ENCODE measurements around the gene UQCR11. TPM values are rescaled to one million over a fixed set of nuclear protein-coding genes. Genes with fewer than 3 reads are reported as not detected.
A peak's percentile ranks its signal among the peaks of the same experiment; 100 is the strongest.

Gene UQCR11
- total RNA-seq, 1 donor from 2014 or later, result 84.6 TPM

GRCh38 chr19:1592024-1592754 is 13.1 kb downstream of the UQCR11 start:
- Histone ChIP-seq H3K4me3 (ENCODE audit: low read depth, low read length) (peak overlapping the region; percentile 94), H3K27me3 (ENCODE audit: control insufficient read depth, insufficient read depth, low read length) (no peaks in the 10 kb centered on the region), H3K36me3 (ENCODE audit: control insufficient read depth, insufficient read depth, low read length) (no peaks in the 10 kb centered on the region)
- TF ChIP-seq, protein P1, sequence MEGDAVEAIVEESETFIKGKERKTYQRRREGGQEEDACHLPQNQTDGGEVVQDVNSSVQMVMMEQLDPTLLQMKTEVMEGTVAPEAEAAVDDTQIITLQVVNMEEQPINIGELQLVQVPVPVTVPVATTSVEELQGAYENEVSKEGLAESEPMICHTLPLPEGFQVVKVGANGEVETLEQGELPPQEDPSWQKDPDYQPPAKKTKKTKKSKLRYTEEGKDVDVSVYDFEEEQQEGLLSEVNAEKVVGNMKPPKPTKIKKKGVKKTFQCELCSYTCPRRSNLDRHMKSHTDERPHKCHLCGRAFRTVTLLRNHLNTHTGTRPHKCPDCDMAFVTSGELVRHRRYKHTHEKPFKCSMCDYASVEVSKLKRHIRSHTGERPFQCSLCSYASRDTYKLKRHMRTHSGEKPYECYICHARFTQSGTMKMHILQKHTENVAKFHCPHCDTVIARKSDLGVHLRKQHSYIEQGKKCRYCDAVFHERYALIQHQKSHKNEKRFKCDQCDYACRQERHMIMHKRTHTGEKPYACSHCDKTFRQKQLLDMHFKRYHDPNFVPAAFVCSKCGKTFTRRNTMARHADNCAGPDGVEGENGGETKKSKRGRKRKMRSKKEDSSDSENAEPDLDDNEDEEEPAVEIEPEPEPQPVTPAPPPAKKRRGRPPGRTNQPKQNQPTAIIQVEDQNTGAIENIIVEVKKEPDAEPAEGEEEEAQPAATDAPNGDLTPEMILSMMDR (IDR thresholded peaks at IDR 0.05; ENCODE audit: insufficient read depth, low read length, poor library complexity, severe bottlenecking), result no peak
- peak; percentile 31 for DNase-seq (ENCODE audit: low read depth)

DNA sequence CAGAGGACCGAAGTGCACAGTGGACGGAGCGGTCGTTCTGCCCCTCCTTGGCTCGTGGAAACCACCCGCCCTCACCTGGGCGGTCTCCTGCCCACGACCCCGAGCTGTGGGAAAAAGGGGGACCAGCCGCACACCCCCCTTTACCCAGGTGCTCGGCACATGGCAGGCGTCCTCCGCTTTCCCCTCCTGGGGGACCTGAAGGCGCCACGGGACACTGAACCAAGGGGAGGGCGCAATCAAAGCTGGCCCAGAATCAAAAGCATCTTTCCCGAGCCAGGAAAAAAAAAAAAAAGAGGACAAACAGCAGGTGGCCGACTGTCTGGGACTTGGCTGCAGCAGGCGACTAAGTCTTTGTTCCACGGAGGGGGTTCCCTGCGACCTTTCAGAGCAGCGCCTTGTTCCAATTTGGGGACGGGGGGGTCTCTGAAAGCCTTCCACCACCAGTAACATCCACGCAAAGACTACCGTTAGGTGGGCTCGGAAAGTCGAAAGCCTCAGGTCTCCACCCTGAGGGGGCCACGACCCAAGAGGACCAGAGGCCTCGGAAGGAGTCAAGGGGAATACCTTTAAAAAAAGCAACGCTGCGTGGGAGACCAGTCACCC is 13.7 kb downstream of the UQCR11 start:
- DNase-seq (ENCODE audit: low read depth), result no peak
- peak overlapping the region; percentile 94 for H3K4me3 ChIP-seq (ENCODE audit: low read depth, low read length)
- no peaks in the 10 kb centered on the region for H3K36me3 ChIP-seq (ENCODE audit: control insufficient read depth, insufficient read depth, low read length)
- no peaks in the 10 kb centered on the region for H3K27me3 ChIP-seq (ENCODE audit: control insufficient read depth, insufficient read depth, low read length)
- TF ChIP-seq, protein P1 (IDR thresholded peaks at IDR 0.05; ENCODE audit: insufficient read depth, low read length, poor library complexity, severe bottlenecking), result no peak

DNA sequence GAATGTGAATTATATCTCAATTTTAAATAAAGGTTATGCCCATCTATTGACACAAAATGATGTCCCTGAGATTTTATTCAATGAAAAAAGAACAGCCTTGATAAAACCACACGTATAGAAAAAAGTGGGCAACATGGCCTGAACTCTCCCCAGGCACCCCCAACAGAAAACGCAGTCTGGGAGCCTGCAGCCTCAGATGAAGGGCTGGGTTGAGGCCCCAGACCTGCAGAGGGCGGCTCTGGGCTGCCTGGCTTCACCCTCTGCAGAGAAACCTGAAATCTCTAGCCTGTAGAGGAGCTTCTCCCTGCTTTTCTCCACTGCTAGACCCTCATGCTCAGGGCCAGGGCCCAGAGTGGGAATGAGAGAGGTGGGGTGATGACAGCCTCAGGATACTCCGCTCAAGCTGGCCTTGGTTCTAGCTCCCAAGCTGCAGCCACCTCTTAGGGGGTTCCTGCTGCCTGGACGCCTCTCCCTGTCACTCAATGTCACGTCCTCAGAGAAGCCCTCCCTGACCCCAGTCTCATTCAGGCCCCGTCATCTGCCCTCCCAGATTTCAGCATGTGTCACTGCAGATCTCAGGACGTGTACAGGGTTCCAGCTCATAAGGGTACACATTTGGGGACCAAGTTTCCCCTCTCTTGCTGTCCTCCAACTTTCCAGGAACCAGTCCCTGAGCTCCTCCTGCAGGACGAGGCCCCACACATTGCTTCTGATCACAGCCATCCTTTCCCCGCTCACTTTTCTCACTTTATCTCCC is 14.4 kb downstream of the UQCR11 start:
- DNase-seq (ENCODE audit: low read depth), result no peak
- TF ChIP-seq, protein P1 (IDR thresholded peaks at IDR 0.05; ENCODE audit: insufficient read depth, low read length, poor library complexity, severe bottlenecking), result peak; percentile 59
- Histone ChIP-seq H3K27me3 (ENCODE audit: control insufficient read depth, insufficient read depth, low read length) (no peaks in the 10 kb centered on the region), H3K4me3 (ENCODE audit: low read depth, low read length) (peak overlapping the region; percentile 94), H3K36me3 (ENCODE audit: control insufficient read depth, insufficient read depth, low read length) (no peaks in the 10 kb centered on the region)

DNA sequence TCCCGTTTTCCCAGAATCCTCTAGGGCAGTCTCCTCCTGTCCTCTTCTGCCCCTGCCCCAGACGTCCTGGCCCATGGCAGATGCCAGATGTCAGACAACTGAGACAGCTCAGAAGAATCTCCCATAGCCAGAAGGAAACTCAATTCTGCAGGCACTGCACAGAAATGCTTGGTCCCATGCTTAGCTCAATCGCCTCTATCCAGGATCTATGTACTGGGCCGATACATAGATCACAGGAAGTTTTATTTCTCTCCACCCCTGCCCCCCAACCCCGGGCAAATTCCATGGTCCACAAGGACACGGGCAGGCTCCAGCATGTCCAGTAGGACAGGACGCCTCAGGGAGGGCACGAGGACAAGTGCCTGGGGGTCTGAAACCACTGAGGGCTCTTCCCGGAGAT is 17.4 kb downstream of the UQCR11 start:
- no peak for DNase-seq (ENCODE audit: low read depth)
- H3K4me3 ChIP-seq (ENCODE audit: low read depth, low read length), result no peak overlapping the region
- H3K36me3 ChIP-seq (ENCODE audit: control insufficient read depth, insufficient read depth, low read length), result no peaks in the 10 kb centered on the region
- TF ChIP-seq, protein P1 (IDR thresholded peaks at IDR 0.05; ENCODE audit: insufficient read depth, low read length, poor library complexity, severe bottlenecking), result no peak
- H3K27me3 ChIP-seq (ENCODE audit: control insufficient read depth, insufficient read depth, low read length), result no peaks in the 10 kb centered on the region

DNA sequence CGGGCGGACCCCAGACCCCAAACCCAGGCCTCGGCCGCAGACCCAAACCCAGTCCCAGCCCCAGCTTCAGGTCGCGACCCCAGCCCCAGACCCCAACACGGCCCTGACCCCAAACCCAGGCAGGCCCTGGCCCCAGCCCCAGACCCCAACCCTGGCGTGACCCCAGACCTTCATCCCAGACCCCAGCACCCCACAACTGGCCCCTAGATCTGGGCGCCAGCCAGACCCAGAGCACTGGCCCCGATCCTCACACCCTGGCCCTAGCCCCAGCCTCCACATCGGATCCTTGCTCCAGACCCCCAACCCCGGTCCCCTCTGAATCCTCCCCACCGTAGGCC is 20.1 kb downstream of the UQCR11 start:
- Histone ChIP-seq H3K36me3 (ENCODE audit: control insufficient read depth, insufficient read depth, low read length) (peaks cover 1% of the 10 kb centered on the region), H3K27me3 (ENCODE audit: control insufficient read depth, insufficient read depth, low read length) (no peaks in the 10 kb centered on the region), H3K4me3 (ENCODE audit: low read depth, low read length) (no peak overlapping the region)
- TF ChIP-seq, protein P1 (IDR thresholded peaks at IDR 0.05; ENCODE audit: insufficient read depth, low read length, poor library complexity, severe bottlenecking), result no peak
- DNase-seq (ENCODE audit: low read depth), result no peak

Data from kidney epithelial cell (primary cell).